ENCODE results near the gene LONRF2.
A peak's percentile ranks its signal among the peaks of the same experiment; 100 is the strongest.

Gene LONRF2

DNA sequence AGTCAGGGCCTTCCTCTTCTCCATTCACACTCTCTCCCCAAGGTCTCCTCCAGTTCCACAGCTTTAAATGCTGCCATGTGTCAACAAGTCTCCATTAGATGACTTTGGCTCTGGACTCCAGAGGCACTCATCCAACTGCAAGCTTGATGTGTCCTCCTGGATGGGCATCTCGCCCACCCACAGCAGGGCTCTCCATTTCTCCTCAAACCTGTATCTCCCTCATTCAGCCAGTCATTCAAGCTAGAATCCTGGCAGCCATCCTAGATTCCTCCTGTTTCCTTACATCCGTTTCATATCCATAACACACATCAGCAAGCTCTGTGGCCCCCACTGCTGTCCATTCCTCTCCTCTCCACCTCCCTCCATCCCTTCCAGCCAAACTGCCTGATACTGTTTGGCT, 91.5 kb downstream of the LONRF2 start:
- no peak for FAIRE-seq

DNA sequence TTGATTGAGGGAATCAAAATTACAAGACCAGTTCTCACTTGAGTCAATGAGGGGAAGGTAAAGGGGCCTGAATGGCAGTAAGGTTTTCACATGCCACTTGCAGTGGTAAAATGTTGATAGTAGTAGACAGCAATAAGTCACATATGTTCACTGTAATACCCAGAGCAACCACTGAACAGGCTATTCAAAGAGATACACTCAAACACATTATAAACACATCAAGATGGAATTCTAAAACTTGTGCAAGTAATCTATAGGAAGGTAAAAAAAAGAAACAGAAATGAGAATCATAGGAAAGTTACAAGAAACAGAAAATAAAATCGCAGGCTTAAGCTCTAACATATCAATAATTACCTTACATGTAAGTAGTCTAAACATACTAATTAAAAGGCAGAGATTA, 93.3 kb downstream of the LONRF2 start:
- peak; percentile 7 for FAIRE-seq

DNA sequence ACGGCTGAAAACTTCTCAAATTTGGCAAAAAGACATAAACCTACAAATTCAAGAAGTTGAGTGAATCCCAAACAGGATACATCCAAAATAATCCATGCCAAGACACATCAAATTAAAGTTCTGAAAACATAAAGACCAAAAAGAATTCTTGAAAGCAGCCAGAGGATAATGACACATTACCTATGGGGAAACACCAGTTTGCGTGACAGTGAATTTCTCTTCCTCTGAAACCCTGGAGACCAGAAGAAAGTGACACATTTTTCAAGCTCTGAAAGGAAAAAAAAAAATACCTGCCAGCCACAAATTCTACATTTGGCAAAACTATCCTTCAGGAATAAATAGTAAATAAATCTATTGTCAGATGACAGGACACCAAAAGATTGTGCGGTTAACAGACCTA, 93.9 kb downstream of the LONRF2 start:
- no peak for FAIRE-seq

GRCh38 chr2:100224988-100225710, 97.2 kb downstream of the LONRF2 start:
- FAIRE-seq = no peak

GRCh38 chr2:100223502-100223901, 98.8 kb downstream of the LONRF2 start:
- no peak for FAIRE-seq
